BLaER1 treated with 17β-estradiol and CSF1 and Interleukin-3, amounts not matched to agents 10 nM and 100 nM (cell line): ENCODE results near the gene UGT1A6.

Experiments used
- H3K27ac ChIP-seq, 11 experiments: shearing (Covaris generic); formaldehyde crosslinking; 2 replicates each; pipeline ENCODE4 v1.8.1; 2022
- H3K27me3 ChIP-seq, 11 experiments: shearing (Covaris generic); formaldehyde crosslinking; 2 replicates each; pipeline ENCODE4 v1.8.1; 2022
- H3K36me3 ChIP-seq, 11 experiments: shearing (Covaris generic); formaldehyde crosslinking; 2 replicates each; pipeline ENCODE4 v1.8.1; 2022
- H3K4me1 ChIP-seq, 10 experiments: shearing (Covaris generic); formaldehyde crosslinking; 2 replicates each; pipeline ENCODE4 v1.8.1; 2022
- H3K4me2 ChIP-seq, 11 experiments: shearing (Covaris generic); formaldehyde crosslinking; 2 replicates each; pipeline ENCODE4 v1.8.1; 2022
- H3K4me3 ChIP-seq, 10 experiments: shearing (Covaris generic); formaldehyde crosslinking; 2 replicates each; pipeline ENCODE4 v1.8.1; 2022
- H3K9ac ChIP-seq, 11 experiments: shearing (Covaris generic); formaldehyde crosslinking; 2 replicates each; pipeline ENCODE4 v1.8.1; 2022
- H3K9me3 ChIP-seq, 11 experiments: shearing (Covaris generic); formaldehyde crosslinking; replicated peaks in 1 of 11; 2 replicates each; pipeline ENCODE4 v1.8.1; 2022
- H4K20me1 ChIP-seq, 11 experiments: shearing (Covaris generic); formaldehyde crosslinking; 2 replicates each; pipeline ENCODE4 v1.8.1; 2022
- Cebpa-rat ChIP-seq, 11 experiments: shearing (Covaris generic); IDR thresholded peaks; 2 replicates each; pipeline ENCODE4 v1.8.1; 2022

UGT1A6 gene

GRCh38 chr2:233811087-233811486 is 118.4 kb downstream of the UGT1A6 start:
- no peaks in the 10 kb centered on the region for H3K36me3 ChIP-seq
- H3K27me3 ChIP-seq = no peaks in the 10 kb centered on the region
- no peak for TF ChIP-seq Cebpa-rat (IDR thresholded peaks at IDR 0.05)

GRCh38 chr2:233811732-233812131 is 119.0 kb downstream of the UGT1A6 start:
- Histone ChIP-seq H3K4me1 (peaks cover 0 to 5% (median 5%) of the 10 kb centered on the region in 10 experiments; a peak in 18 of 20 replicates), H4K20me1 (no peaks in the 10 kb centered on the region; a peak in 1 of 22 replicates), H3K9me3 (peaks cover 0 to 9% (median 0%) of the 10 kb centered on the region in 11 experiments; a peak in 4 of 22 replicates), H3K4me3 (no peak overlapping the region), H3K9ac (no peak overlapping the region), H3K36me3 (no peaks in the 10 kb centered on the region), H3K27me3 (no peaks in the 10 kb centered on the region), H3K4me2 (no peak overlapping the region), H3K27ac (no peak overlapping the region)
- no peak for TF ChIP-seq Cebpa-rat (IDR thresholded peaks at IDR 0.05)

More at GRCh38 chr2:233811087-233811486, 118.4 kb downstream of the UGT1A6 start:
- Histone ChIP-seq H3K9me3 (peaks cover 0 to 9% (median 0%) of the 10 kb centered on the region in 11 experiments; a peak in 4 of 22 replicates), H3K4me3 (no peak overlapping the region), H3K4me2 (no peak overlapping the region), H3K9ac (no peak overlapping the region), H3K27ac (no peak overlapping the region), H4K20me1 (no peaks in the 10 kb centered on the region), H3K4me1 (no peaks in the 10 kb centered on the region)

- H3K27me3 ChIP-seq = no peaks in the 10 kb centered on the region
- H3K4me3 ChIP-seq = no peak overlapping the region
- H3K9ac ChIP-seq = no peak overlapping the region
- H4K20me1 ChIP-seq = no peaks in the 10 kb centered on the region; a peak in 1 of 22 replicates
- peaks cover 5 to 22% (median 20%) of the 10 kb centered on the region in 10 experiments; a peak in 19 of 20 replicates for H3K4me1 ChIP-seq
- TF ChIP-seq Cebpa-rat (IDR thresholded peaks at IDR 0.05) = no peak
- H3K4me2 ChIP-seq = no peak overlapping the region
- no peaks in the 10 kb centered on the region for H3K36me3 ChIP-seq
- peaks cover 0 to 9% (median 0%) of the 10 kb centered on the region in 11 experiments; a peak in 3 of 22 replicates for H3K9me3 ChIP-seq
- no peak overlapping the region for H3K27ac ChIP-seq
These were observed 120.8 kb downstream of the UGT1A6 start for GRCh38 chr2:233813236-233814055.

GRCh38 chr2:233814056-233814835 is 121.6 kb downstream of the UGT1A6 start:
- no peaks in the 10 kb centered on the region; a peak in 1 of 22 replicates for H4K20me1 ChIP-seq
- no peaks in the 10 kb centered on the region for H3K27me3 ChIP-seq
- no peak overlapping the region for H3K9ac ChIP-seq
- H3K4me1 ChIP-seq = peaks cover 5 to 22% (median 20%) of the 10 kb centered on the region in 10 experiments; a peak in 19 of 20 replicates
- peaks cover 0 to 9% (median 0%) of the 10 kb centered on the region in 11 experiments; a peak in 3 of 22 replicates for H3K9me3 ChIP-seq
- no peak overlapping the region for H3K4me3 ChIP-seq
- no peak overlapping the region for H3K27ac ChIP-seq
- no peak overlapping the region for H3K4me2 ChIP-seq
- H3K36me3 ChIP-seq = no peaks in the 10 kb centered on the region
- TF ChIP-seq Cebpa-rat (IDR thresholded peaks at IDR 0.05) = no peak

- Histone ChIP-seq H3K4me3 (no peak overlapping the region), H3K9me3 (peaks cover 0 to 4% (median 0%) of the 10 kb centered on the region in 11 experiments; a peak in 1 of 22 replicates), H3K27me3 (no peaks in the 10 kb centered on the region), H3K4me2 (no peak overlapping the region), H3K4me1 (peaks cover 5 to 22% (median 20%) of the 10 kb centered on the region in 10 experiments; a peak in 19 of 20 replicates), H3K9ac (no peak overlapping the region), H4K20me1 (no peaks in the 10 kb centered on the region; a peak in 1 of 22 replicates), H3K27ac (no peak overlapping the region), H3K36me3 (no peaks in the 10 kb centered on the region)
- TF ChIP-seq Cebpa-rat (IDR thresholded peaks at IDR 0.05) = no peak
These were observed 123.2 kb downstream of the UGT1A6 start for GRCh38 chr2:233815861-233816260.

- Histone ChIP-seq H3K9ac (peak overlapping the region in 1 of 11 experiments; percentile 4; a peak in 1 of 22 replicates), H3K9me3 (no peaks in the 10 kb centered on the region; a peak in 1 of 22 replicates), H3K27me3 (no peaks in the 10 kb centered on the region), H3K4me1 (peaks cover 5 to 22% (median 20%) of the 10 kb centered on the region in 10 experiments; a peak in 19 of 20 replicates), H3K4me2 (peak overlapping the region in 10 of 11 experiments; percentile 27 to 77 (median 66); a peak in 18 of 22 replicates), H3K36me3 (no peaks in the 10 kb centered on the region), H3K4me3 (no peak overlapping the region), H4K20me1 (no peaks in the 10 kb centered on the region; a peak in 1 of 22 replicates), H3K27ac (no peak overlapping the region)
- no peak for TF ChIP-seq Cebpa-rat (IDR thresholded peaks at IDR 0.05)
These were observed 123.6 kb downstream of the UGT1A6 start for GRCh38 chr2:233816334-233816733.

GRCh38 chr2:233816771-233817170 is 124.1 kb downstream of the UGT1A6 start:
- no peak for TF ChIP-seq Cebpa-rat (IDR thresholded peaks at IDR 0.05)
- Histone ChIP-seq H3K4me3 (no peak overlapping the region), H3K36me3 (no peaks in the 10 kb centered on the region), H3K27me3 (no peaks in the 10 kb centered on the region), H3K27ac (no peak overlapping the region), H3K4me1 (peaks cover 5 to 25% (median 20%) of the 10 kb centered on the region in 10 experiments; a peak in 19 of 20 replicates), H3K9me3 (no peaks in the 10 kb centered on the region), H3K4me2 (peak overlapping the region in 10 of 11 experiments; percentile 27 to 77 (median 66); a peak in 19 of 22 replicates), H3K9ac (peak overlapping the region in 1 of 11 experiments; percentile 4; a peak in 1 of 22 replicates), H4K20me1 (no peaks in the 10 kb centered on the region; a peak in 1 of 22 replicates)

- Histone ChIP-seq H3K36me3 (no peaks in the 10 kb centered on the region), H3K4me2 (peak overlapping the region; percentile 27 to 77 (median 64)), H3K9ac (peak overlapping the region in 3 of 11 experiments; percentile 20 to 47 (median 28); a peak in 2 of 22 replicates), H4K20me1 (no peaks in the 10 kb centered on the region; a peak in 1 of 22 replicates), H3K9me3 (no peaks in the 10 kb centered on the region), H3K4me3 (no peak overlapping the region), H3K27me3 (no peaks in the 10 kb centered on the region), H3K4me1 (peaks cover 6 to 31% (median 21%) of the 10 kb centered on the region in 10 experiments; a peak in 19 of 20 replicates), H3K27ac (peak overlapping the region in 1 of 11 experiments; percentile 45; a peak in 2 of 22 replicates)
- TF ChIP-seq Cebpa-rat (IDR thresholded peaks at IDR 0.05) = no peak
These were observed 124.7 kb downstream of the UGT1A6 start for GRCh38 chr2:233817361-233817911.
